Measurements from ENCODE around the gene XPO4.

Gene XPO4

DNA sequence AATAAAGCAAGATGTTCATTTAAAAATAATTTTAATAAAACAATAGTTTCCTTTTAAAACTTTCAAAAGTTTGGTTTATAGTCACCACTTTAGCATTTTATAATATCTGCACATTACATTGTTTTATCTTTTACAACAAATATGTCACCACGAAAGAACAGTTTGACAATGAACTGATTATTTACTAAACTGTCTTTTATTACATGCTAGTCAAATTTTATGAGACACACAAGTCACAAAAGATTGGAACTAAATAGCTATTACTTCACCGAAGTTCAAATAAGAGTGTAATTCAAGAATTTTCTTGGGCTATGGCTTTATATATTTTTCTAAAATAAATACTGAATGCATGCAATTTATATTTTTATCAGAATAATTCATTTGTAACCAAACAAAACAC lies 71.3 kb downstream of the XPO4 start:
- DNase-seq (ENCODE audit: low read depth in 1 of 2, low spot score in 1 of 2), result no peak

GRCh38 chr13:20828539-20829364 lies 73.8 kb downstream of the XPO4 start:
- DNase-seq (ENCODE audit: low read depth in 1 of 2, low spot score in 1 of 2), result peak in 1 of 2 donors; percentile 31

DNA sequence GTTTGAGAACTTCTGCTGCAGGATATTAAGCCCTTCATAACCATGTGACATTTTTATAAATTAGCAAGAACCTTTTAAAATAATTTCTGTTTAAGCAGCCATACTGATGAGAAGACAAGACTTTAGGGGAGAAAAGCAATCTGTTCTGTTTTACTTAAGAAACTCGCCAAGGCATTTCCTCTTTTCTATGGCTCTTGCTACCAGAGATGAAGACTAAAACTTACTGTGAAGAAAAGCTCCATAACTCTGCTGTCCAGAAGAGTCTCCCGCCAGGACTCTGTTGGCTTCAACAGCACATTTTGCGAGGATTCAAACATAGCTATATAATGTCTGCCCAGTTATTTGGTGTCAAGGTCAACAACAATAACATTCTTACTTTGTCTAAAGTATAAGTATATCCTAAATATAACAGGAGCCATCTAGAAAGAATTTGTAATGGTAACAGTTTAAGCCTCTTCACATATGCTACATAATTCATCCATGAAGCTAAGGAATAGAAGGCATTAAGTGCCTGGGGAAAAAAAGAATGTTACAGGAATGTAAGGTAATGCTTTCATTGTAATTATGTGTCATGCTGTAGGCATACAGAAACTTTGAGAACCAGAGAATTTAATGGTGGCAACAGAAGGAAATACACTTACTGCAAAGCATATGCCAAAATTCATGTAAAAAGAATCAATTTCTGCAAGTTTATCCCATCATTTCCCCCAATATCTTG lies 75.5 kb downstream of the XPO4 start:
- DNase-seq (ENCODE audit: low read depth in 1 of 2, low spot score in 1 of 2), result no peak

DNA sequence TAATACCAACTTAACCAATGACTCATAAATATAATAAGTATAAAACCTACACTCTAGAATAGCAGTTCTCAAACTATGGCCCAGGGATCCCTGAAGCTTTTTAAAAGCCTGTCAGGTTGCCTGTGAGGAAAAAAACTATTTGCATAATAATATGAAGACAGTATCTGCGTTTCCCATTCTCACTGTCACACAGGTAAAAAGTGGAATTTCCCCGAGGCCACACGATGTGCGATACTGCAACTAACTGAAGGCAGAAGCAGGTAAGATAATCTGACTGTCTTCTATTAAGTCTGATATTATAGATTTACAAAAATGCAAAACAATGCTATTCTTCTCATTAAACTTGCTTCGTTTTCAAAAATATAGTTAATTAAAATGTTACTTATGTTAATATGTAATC lies 76.2 kb downstream of the XPO4 start:
- DNase-seq (ENCODE audit: low read depth in 1 of 2, low spot score in 1 of 2), result no peak

DNA sequence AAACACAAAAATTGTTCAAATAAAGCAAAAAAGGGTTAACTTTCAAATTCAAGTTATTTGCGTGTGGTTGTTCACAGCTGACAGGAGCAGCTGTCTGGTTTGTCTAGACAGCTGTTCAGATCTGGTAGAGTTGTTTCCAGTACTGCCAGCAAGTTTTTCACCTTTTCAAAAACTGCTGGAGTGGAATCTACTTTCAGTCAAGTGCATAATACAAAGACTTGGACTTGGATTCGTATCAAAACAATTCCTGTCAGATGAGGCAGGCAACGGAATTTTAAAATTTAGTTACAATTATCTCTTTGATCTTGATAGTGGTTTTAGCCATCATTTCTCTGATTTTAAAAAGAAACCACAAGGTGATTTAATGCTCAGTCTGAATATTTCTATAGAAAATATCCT lies 77.1 kb downstream of the XPO4 start:
- no peak for DNase-seq (ENCODE audit: low read depth in 1 of 2, low spot score in 1 of 2)

DNA sequence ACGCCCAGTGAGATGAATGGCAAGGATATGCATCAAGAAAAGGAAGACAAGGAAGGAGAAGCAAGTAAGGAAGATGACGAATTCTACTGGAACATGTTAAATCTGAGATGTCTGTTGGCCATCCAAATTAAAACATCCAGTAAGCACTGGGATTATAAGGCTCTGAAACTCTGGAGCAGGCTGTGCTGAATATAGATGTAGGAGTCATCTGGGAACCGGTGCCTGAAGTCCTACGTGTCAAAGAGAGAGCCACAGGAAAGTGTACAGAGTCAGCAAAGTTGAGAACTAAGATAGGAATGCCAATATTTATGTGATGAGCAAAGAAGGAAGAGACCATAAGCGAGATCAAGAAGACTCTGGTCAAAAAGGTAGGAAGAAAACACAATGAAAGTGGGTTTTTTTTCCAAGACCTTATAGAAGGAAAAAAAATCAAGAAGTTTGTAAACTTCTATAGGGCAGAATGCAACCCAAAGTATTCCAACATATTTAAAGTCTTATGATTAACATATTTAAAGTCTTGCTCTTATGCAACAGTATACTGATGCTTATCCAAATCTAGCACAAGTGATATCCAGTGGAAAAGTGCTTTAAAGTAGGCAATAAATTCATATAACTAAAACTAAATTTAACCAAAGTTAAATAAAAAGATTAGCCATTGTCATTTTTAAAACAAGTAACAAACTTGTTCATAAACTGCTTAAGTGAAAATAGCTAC lies 77.6 kb downstream of the XPO4 start:
- DNase-seq (ENCODE audit: low read depth in 1 of 2, low spot score in 1 of 2), result no peak

GRCh38 chr13:20823071-20823470 lies 79.5 kb downstream of the XPO4 start:
- DNase-seq (ENCODE audit: low read depth in 1 of 2, low spot score in 1 of 2), result no peak

- DNase-seq (ENCODE audit: low read depth in 1 of 2, low spot score in 1 of 2), result no peak
Observed at GRCh38 chr13:20822406-20822805, 80.1 kb downstream of the XPO4 start.

DNA sequence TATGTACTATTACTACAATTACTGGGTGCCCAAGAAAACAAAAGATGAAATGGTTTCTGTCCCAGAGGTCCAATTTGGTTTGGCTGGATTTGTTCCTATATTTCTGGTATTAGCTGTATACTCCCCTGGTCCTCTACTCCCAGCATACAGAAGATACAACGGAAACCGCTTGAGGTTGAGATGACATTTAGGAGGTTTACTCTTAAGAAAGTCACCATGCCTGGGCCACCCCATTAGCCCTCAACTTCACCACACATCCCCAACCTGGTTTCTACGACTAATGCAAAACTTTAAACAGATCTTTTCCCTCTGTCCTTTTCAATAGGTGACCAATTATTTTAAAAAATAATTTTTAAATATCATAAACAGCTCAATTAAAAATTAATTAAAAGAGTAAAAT lies 82.8 kb downstream of the XPO4 start:
- no peak for DNase-seq (ENCODE audit: low read depth in 1 of 2, low spot score in 1 of 2)

DNA sequence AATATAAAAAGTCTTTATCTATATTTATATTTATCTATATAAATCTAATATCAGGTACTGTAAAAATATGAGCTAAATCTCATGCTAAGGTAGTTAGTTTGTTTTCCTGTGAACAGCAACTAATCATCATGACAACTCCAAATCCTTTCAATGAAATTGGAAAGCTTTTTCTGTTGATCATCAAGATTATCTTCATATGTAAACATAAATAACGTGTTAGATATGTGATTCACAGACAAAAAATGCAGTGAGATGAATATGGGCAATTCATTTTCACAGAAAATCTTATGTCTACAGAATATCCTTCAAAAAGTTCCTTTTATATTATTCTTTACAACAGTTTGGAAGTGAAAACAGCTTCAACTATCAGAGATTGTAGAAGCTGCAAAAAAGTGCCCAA lies 87.1 kb downstream of the XPO4 start:
- DNase-seq (ENCODE audit: low read depth in 1 of 2, low spot score in 1 of 2), result no peak

GRCh38 chr13:20814224-20814910 lies 88.2 kb downstream of the XPO4 start:
- no peak for DNase-seq (ENCODE audit: low read depth in 1 of 2, low spot score in 1 of 2)

- no peak for DNase-seq (ENCODE audit: low read depth in 1 of 2, low spot score in 1 of 2)
Observed at GRCh38 chr13:20812890-20813289, 89.7 kb downstream of the XPO4 start.

GRCh38 chr13:20810808-20811207 lies 91.7 kb downstream of the XPO4 start:
- no peak for DNase-seq (ENCODE audit: low read depth in 1 of 2, low spot score in 1 of 2)

DNA sequence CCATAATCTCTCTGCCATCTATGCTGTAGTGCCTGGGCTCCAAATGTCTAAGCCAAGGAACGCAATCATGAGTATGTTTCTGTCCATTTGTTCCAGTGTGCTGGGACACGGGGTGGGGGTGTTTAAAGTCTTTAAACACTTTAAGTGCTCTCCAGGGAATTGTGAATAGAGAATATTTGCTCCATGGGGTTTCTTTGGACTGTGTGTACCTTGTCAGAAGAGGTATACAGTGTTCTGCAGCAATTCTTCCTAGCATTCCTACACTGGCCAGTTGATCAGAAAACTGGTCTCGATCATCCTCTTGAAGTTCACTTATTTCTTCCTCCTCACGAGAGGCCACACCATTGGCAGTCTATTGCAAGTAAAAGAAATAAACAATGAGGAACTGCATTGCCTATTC lies 93.7 kb downstream of the XPO4 start:
- no peak for DNase-seq (ENCODE audit: low read depth in 1 of 2, low spot score in 1 of 2)

- DNase-seq (ENCODE audit: low read depth in 1 of 2, low spot score in 1 of 2), result no peak
Observed at GRCh38 chr13:20803180-20803965, 99.2 kb downstream of the XPO4 start.

DNA sequence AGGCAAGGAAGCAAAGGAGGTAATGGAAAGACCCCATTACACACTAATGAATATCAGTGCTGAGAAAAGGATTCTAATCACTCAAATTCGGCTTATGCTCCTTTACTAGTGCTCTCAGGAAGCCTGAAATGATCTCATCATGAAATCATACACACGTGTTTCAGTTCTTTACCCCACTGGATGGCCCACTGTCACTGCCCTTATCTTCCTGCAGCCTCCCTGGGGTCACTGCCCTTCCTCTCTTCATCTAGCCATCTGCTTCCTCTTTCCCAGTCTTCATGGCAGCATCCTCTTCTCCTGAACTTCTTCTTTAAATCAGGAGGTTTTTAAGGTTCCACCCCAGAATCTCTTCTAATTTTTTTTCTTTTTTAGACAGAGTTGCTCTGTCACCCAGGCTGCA lies 100.8 kb downstream of the XPO4 start:
- DNase-seq (ENCODE audit: low read depth in 1 of 2, low spot score in 1 of 2), result no peak

- DNase-seq (ENCODE audit: low read depth in 1 of 2, low spot score in 1 of 2), result no peak
Observed at GRCh38 chr13:20799726-20800416, 102.7 kb downstream of the XPO4 start.

DNA sequence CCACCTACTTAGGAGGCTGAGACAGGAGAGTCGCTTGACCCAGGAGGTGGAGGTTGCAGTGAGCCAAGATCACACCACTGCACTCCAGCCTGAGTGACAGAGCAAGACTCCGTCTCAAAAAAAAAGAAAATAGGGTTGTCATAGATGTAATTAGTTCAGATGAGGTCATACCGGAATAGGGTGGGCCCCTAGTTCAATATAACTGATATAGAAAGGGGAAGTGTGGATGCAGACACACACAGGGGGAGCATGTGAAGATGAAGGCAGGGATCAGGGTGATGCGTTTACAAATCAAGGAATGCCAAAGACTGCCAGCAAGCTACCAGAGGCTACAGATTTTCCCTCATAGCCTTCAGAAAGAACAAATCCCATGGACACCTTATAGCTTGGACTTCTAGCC lies 104.5 kb downstream of the XPO4 start:
- no peak for DNase-seq (ENCODE audit: low read depth in 1 of 2, low spot score in 1 of 2)

DNA sequence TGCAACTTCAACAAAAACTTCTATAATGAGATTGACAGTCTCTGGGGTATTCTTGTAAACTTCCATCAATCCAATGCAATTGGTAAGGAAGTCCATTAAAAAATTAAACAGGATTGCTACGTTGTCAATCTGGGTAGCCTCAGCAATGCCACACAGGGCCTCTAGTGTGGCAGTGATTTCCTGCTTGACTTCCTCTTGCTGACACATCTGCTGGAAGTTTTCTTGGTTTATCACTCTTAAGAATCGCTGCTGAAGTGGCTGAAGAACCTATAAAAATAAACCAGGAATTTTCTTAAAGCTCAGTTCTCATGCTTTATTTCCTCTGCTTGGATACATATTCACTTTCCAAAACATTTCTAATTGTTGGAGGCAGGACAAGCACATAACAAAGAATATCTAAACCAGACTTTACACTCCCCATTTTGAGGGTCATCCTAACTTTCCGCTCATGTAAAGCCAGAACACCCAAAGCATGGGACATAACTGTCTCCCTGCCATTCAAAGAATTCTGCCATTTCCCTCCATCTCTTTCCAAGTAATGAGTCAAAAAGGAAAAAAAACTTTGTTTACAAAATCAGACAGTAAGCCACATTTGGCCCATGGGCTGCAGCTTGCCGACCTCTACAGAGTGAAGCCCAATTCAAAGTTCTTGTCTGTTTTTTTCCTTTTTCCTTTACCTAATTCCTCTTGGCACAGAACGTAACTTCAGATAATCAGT lies 105.6 kb downstream of the XPO4 start:
- no peak for DNase-seq (ENCODE audit: low read depth in 1 of 2, low spot score in 1 of 2)
